IMR-90 (cell line): ENCODE data around the gene VEGFC. TPM values are rescaled to one million over a fixed set of nuclear protein-coding genes. Genes with fewer than 3 reads are reported as not detected.

Source experiments
- ATAC-seq: fragments of 200-7000 bp; cut with Tn5 transposase; 2 replicates; pipeline ENCODE4 v1.9.1; 2020; ENCODE audit warnings: low read depth, mild to moderate bottlenecking, moderate library complexity
- BruUV-seq: library from RNA; stranded (reverse); fragments of 400-500 nt; replicated peaks from 2 replicates; lab custom pipeline; 2021; lab: Mats Ljungman, UMichigan
- CTCF ChIA-PET: fragments of 300-600 bp; formaldehyde crosslinking; extraction: SDS; loops from one replicate; lab custom pipeline; 2021; ENCODE audit warnings: antibody characterized with exemption; lab: Yijun Ruan, JAX
- POLR2A ChIA-PET: fragments of 300-600 bp; sonication (Branson Sonifier 250); formaldehyde crosslinking; loops from one replicate; lab custom pipeline; 2022; ENCODE audit warnings: antibody characterized with exemption; ENCODE audit not compliant: unreplicated experiment; lab: Charles Lee
- DNase-seq: peaks from one replicate; pipeline ENCODE4 v3.0.0; 2013
- H2AFZ ChIP-seq: replicated peaks from 2 replicates; pipeline ENCODE3; 2013; ENCODE audit warnings: low read length, mild to moderate bottlenecking; ENCODE audit not compliant: poor library complexity
- H2AK5ac ChIP-seq: 2 replicates; pipeline ENCODE4 v1.6.1; 2013; ENCODE audit warnings: low read depth, low read length, inconsistent platforms
- H2AK9ac ChIP-seq: replicated peaks from 2 replicates; pipeline ENCODE3; 2013; ENCODE audit warnings: mild to moderate bottlenecking, low read depth, low read length, moderate library complexity; ENCODE audit not compliant: poor library complexity
- H2BK120ac ChIP-seq: 2 replicates; pipeline ENCODE4 v1.6.1; 2013; ENCODE audit warnings: low read depth, low read length, inconsistent platforms
- H2BK15ac ChIP-seq: 3 replicates; pipeline ENCODE4 v1.6.1; 2013; ENCODE audit warnings: low read depth, low read length, inconsistent platforms
- H2BK20ac ChIP-seq: 2 replicates; pipeline ENCODE4 v1.6.1; 2013; ENCODE audit warnings: low read depth, mild to moderate bottlenecking, inconsistent platforms, low read length, moderate library complexity
- H2BK5ac ChIP-seq: 2 replicates; pipeline ENCODE4 v1.6.1; 2013; ENCODE audit warnings: mild to moderate bottlenecking, low read depth, low read length, inconsistent platforms; ENCODE audit not compliant: poor library complexity, severe bottlenecking
- H3K14ac ChIP-seq: replicated peaks from 2 replicates; pipeline ENCODE4 v1.6.1; 2013; ENCODE audit warnings: low read depth, low read length, inconsistent platforms
- H3K18ac ChIP-seq: 2 replicates; pipeline ENCODE4 v1.6.1; 2013; ENCODE audit warnings: low read depth, low read length, control low read depth
- H3K23ac ChIP-seq: 2 replicates; pipeline ENCODE4 v1.6.1; 2013; ENCODE audit warnings: low read depth, low read length, inconsistent platforms
- H3K27ac ChIP-seq: 2 replicates; pipeline ENCODE4 v1.5.1; 2013; ENCODE audit warnings: mild to moderate bottlenecking, control low read depth, low read length; ENCODE audit not compliant: insufficient read depth
- H3K27me3 ChIP-seq: 2 replicates; pipeline ENCODE4 v1.6.1; 2013; ENCODE audit warnings: low read length; ENCODE audit not compliant: control insufficient read depth, insufficient read depth
- H3K36me3 ChIP-seq: 2 replicates; pipeline ENCODE4 v1.6.1; 2013; ENCODE audit warnings: low read length, mixed read lengths; ENCODE audit not compliant: control insufficient read depth, insufficient read depth
- H3K4ac ChIP-seq: 2 replicates; pipeline ENCODE4 v1.6.1; 2013; ENCODE audit warnings: low read depth, low read length, inconsistent platforms
- H3K4me1 ChIP-seq: 2 replicates; pipeline ENCODE4 v1.6.1; 2013; ENCODE audit warnings: low read length, mixed read lengths; ENCODE audit not compliant: control insufficient read depth, insufficient read depth
- H3K4me2 ChIP-seq: 2 replicates; pipeline ENCODE4 v1.6.1; 2013; ENCODE audit warnings: low read depth, mild to moderate bottlenecking, control low read depth, low read length, moderate library complexity
- H3K4me3 ChIP-seq: 2 replicates; pipeline ENCODE4 v1.5.1; 2013; ENCODE audit warnings: low read depth, mild to moderate bottlenecking, control low read depth, low read length, moderate library complexity; ENCODE audit not compliant: insufficient read depth
- H3K56ac ChIP-seq: 2 replicates; pipeline ENCODE4 v1.6.1; 2013; ENCODE audit warnings: low read length, inconsistent platforms; ENCODE audit not compliant: insufficient read depth; ENCODE audit errors: extremely low read depth
- H3K79me1 ChIP-seq, 2 experiments: 2 replicates each; pipeline ENCODE4 v1.6.1; 2013; ENCODE audit warnings: low read length in 2 of 2, inconsistent platforms in 1 of 2, low read depth in 1 of 2
- H3K9ac ChIP-seq: 2 replicates; pipeline ENCODE4 v1.6.1; 2013; ENCODE audit warnings: low read depth, low read length, control low read depth
- H3K9me1 ChIP-seq: 2 replicates; pipeline ENCODE4 v1.6.1; 2013; ENCODE audit warnings: low read length, inconsistent platforms; ENCODE audit not compliant: insufficient read depth
- H3K9me3 ChIP-seq: 2 replicates; pipeline ENCODE4 v1.6.1; 2013; ENCODE audit warnings: low read length; ENCODE audit not compliant: control insufficient read depth, insufficient read depth
- H4K20me1 ChIP-seq: 2 replicates; pipeline ENCODE4 v1.6.1; 2013; ENCODE audit warnings: low read length, inconsistent platforms; ENCODE audit not compliant: insufficient read depth
- H4K5ac ChIP-seq: 2 replicates; pipeline ENCODE4 v1.6.1; 2013; ENCODE audit warnings: mild to moderate bottlenecking, low read depth, low read length, control low read depth
- H4K8ac ChIP-seq, 2 experiments: 2 replicates each; pipeline ENCODE4 v1.6.1; 2013; ENCODE audit warnings: low read depth in 2 of 2, low read length in 2 of 2, control low read depth in 1 of 2, inconsistent platforms in 1 of 2
- H4K91ac ChIP-seq: 2 replicates; pipeline ENCODE4 v1.6.1; 2013; ENCODE audit warnings: low read depth, low read length, inconsistent platforms; ENCODE audit not compliant: insufficient read depth
- CEBPB ChIP-seq: IDR thresholded peaks from 2 replicates; pipeline ENCODE4 v1.6.1; 2012; ENCODE audit warnings: low read depth, low read length, improper control_type of control experiment
- CHD1 ChIP-seq: IDR thresholded peaks from 2 replicates; pipeline ENCODE4 v1.6.1; 2012; ENCODE audit warnings: low read depth, low read length, improper control_type of control experiment
- FOS ChIP-seq: fragments of 150-350 bp; IDR thresholded peaks from 2 replicates; pipeline ENCODE4 v1.6.1; 2016; ENCODE audit warnings: low read depth, low read length
- MAZ ChIP-seq: IDR thresholded peaks from 2 replicates; pipeline ENCODE4 v1.6.1; 2012; ENCODE audit warnings: low read depth, mild to moderate bottlenecking, low read length, improper control_type of control experiment, moderate library complexity, borderline replicate concordance
- RAD21 ChIP-seq: IDR thresholded peaks from 2 replicates; pipeline ENCODE4 v1.6.1; 2012; ENCODE audit warnings: low read length, improper control_type of control experiment
- RCOR1 ChIP-seq: IDR thresholded peaks from 2 replicates; pipeline ENCODE4 v1.6.1; 2012; ENCODE audit warnings: mild to moderate bottlenecking, low read length, improper control_type of control experiment; ENCODE audit not compliant: insufficient replicate concordance
- SMC3 ChIP-seq: fragments of 150-350 bp; IDR thresholded peaks from 2 replicates; pipeline ENCODE4 v1.6.1; 2016; ENCODE audit warnings: low read depth, mild to moderate bottlenecking, antibody characterized with exemption, low read length, moderate library complexity
- WGBS, 2 experiments: methylation state at CpG; one replicate each; pipeline versions ENCODE4 v1.1.5 to v1.1.7; 2013; ENCODE audit warnings: missing lambda C conversion rate in 2 of 2; ENCODE audit not compliant: insufficient read length in 1 of 2; ENCODE audit errors: extremely low coverage in 2 of 2; 5-methylcytosine and 5-hydroxymethylcytosine counted together
- dilution Hi-C: fragments of 300-500 bp; cut with HindIII; formaldehyde crosslinking; loops from one replicate; pipeline ENCODE4 v1.14.3; 2018; ENCODE audit warnings: low sequenced_read_pairs; ENCODE audit not compliant: unreplicated experiment
- in situ Hi-C: fragments of 300-500 bp; cut with MboI; formaldehyde crosslinking; loops from 3 replicates; pipeline ENCODE4 v1.14.3; 2019; ENCODE audit warnings: low sequenced_read_pairs, inconsistent platforms, mixed read lengths
- intact Hi-C: fragments of 100-400 bp; cut with micrococcal nuclease; formaldehyde crosslinking; loops from 2 replicates; pipeline ENCODE4 v1.10.0; 2022
- polyA plus RNA-seq, 3 experiments: library from polyadenylated mRNA; depleted of rRNA; stranded (reverse); fragments of >200 nt; gene quantifications; 2 replicates each; pipeline ENCODE4 v1.2.3, GENCODE V29; 2012; ENCODE audit warnings: low replicate concordance in 1 of 3
- total RNA-seq: library from RNA; depleted of rRNA; stranded (reverse); fragments of >200 nt; gene quantifications from 2 replicates; pipeline ENCODE4 v1.2.3, GENCODE V29; 2012
- TF ChIP-seq, protein P1 (sequence below): fragments of 150-350 bp; IDR thresholded peaks from 2 replicates; pipeline ENCODE4 v1.6.1; 2017; ENCODE audit warnings: mild to moderate bottlenecking, antibody characterized with exemption, low read length, low read depth

Gene VEGFC
- total and polyA plus RNA-seq, 2 of the 4 experiments (the other 2 are of a cell fraction), result 22.9 to 49.7 TPM

DNA sequence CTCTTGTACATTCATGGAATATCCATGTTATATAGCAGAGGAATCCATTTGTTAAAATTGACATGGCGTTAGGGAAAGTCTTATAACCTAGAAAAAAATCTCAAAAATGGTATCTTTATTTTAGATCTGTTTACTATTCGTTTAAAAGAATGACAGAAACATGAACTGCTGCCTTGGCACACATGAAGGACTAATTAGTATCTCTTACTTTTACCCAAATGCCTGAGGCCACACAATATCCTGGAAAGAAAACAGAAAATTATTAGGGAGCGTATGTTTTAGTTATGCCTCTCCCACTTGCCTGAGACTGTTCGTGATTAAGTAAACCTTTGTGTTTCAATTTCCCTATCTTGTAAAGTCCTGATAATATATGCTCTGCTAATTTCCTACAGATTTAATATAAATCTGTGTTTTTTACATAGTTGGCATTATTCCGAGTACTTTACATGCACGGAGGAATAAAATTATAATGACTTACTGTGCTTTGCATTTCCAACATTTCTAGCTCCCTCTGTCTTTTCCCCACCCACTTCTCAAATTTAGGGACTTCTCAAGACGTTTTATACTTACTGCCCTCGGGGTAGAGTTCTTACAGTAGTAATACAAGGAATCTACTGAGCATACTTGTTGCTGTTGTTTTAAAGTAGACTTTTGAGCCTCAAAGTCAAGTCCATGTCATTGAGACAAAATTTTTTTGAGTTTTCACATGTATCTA is 147.3 kb downstream of the VEGFC start:
- no peak overlapping the region for H3K23ac ChIP-seq
- H4K8ac ChIP-seq, result no peak overlapping the region
- no peak overlapping the region for H3K14ac ChIP-seq
- H2AFZ ChIP-seq, result no peak overlapping the region
- H4K20me1 ChIP-seq, result no peaks in the 10 kb centered on the region
- no peak overlapping the region for H2BK120ac ChIP-seq
- TF ChIP-seq MAZ, result no peak
- TF ChIP-seq CEBPB, result no peak
- no peak for TF ChIP-seq FOS
- TF ChIP-seq, protein P1, sequence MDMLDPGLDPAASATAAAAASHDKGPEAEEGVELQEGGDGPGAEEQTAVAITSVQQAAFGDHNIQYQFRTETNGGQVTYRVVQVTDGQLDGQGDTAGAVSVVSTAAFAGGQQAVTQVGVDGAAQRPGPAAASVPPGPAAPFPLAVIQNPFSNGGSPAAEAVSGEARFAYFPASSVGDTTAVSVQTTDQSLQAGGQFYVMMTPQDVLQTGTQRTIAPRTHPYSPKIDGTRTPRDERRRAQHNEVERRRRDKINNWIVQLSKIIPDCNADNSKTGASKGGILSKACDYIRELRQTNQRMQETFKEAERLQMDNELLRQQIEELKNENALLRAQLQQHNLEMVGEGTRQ, result no peak
- no peak for TF ChIP-seq CHD1
- no peak for TF ChIP-seq RAD21
- TF ChIP-seq SMC3, result no peak
- TF ChIP-seq RCOR1, result no peak
- ATAC-seq (no peak), DNase-seq (no peak)
- H4K5ac ChIP-seq, result no peak overlapping the region
- WGBS, 2 experiments, result no CpG with 5 or more reads among the region's 8 CpGs
- no peak overlapping the region for H3K4me3 ChIP-seq
- ChIA-PET CTCF (no interaction called here), POLR2A (no interaction called here)
- no TSS peak for BruUV-seq
- no peak overlapping the region for H3K18ac ChIP-seq
- in situ Hi-C loops (no loop called here), intact Hi-C loops (no loop called here), dilution Hi-C loops (no loop called here)
- H3K4me2 ChIP-seq, result no peak overlapping the region
- H3K4ac ChIP-seq, result no peak overlapping the region
- H2BK15ac ChIP-seq, result no peak overlapping the region
- no peak overlapping the region for H2AK5ac ChIP-seq
- H4K91ac ChIP-seq, result no peak overlapping the region
- no peak overlapping the region for H2AK9ac ChIP-seq
- H3K56ac ChIP-seq, result no peak overlapping the region
- H3K9ac ChIP-seq, result no peak overlapping the region
- H3K9me3 ChIP-seq, result no peaks in the 10 kb centered on the region
- H2BK5ac ChIP-seq, result no peak overlapping the region
- H3K79me1 ChIP-seq, result no peaks in the 10 kb centered on the region
- H2BK20ac ChIP-seq, result no peak overlapping the region
- no peaks in the 10 kb centered on the region for H3K36me3 ChIP-seq
- no peaks in the 10 kb centered on the region for H3K4me1 ChIP-seq
- H3K27me3 ChIP-seq, result no peaks in the 10 kb centered on the region
- H3K9me1 ChIP-seq, result no peaks in the 10 kb centered on the region
- H3K27ac ChIP-seq, result no peak overlapping the region
